GM19025 (cell line): ENCODE data around the gene CPED1.
"Not testable (repeated sequence)": the region's sequence is repeated elsewhere in the genome, so short reads cannot be mapped to it uniquely, and the experiment has no call there.

ENCODE experiments used
- ATAC-seq: cut with Tn5 transposase; IDR thresholded peaks from one replicate; pipeline ENCODE4 v1.9.1; 2021; ENCODE audit warnings: mild to moderate bottlenecking, low read depth, moderate library complexity; ENCODE audit not compliant: unreplicated experiment

Gene CPED1

GRCh38 chr7:121119047-121119446, 130.5 kb downstream of the CPED1 start:
- no peak for ATAC-seq

GRCh38 chr7:121123032-121123431, 134.5 kb downstream of the CPED1 start:
- ATAC-seq = no peak

- not testable (repeated sequence) for ATAC-seq
Observed at GRCh38 chr7:121125454-121125853, 136.9 kb downstream of the CPED1 start.

- no peak for ATAC-seq
Observed at GRCh38 chr7:121126201-121126600, 137.7 kb downstream of the CPED1 start.

GRCh38 chr7:121126801-121127534, 138.5 kb downstream of the CPED1 start:
- no peak for ATAC-seq

GRCh38 chr7:121132940-121133339, 144.4 kb downstream of the CPED1 start:
- ATAC-seq = no peak

GRCh38 chr7:121133444-121133843, 144.9 kb downstream of the CPED1 start:
- no peak for ATAC-seq

- no peak for ATAC-seq
Observed at GRCh38 chr7:121137580-121137979, 149.1 kb downstream of the CPED1 start.

GRCh38 chr7:121138262-121138933, 149.9 kb downstream of the CPED1 start:
- ATAC-seq = peak; percentile 100

- no peak for ATAC-seq
Observed at GRCh38 chr7:121139427-121139826, 150.9 kb downstream of the CPED1 start.

GRCh38 chr7:121140790-121141189, 152.3 kb downstream of the CPED1 start:
- ATAC-seq = no peak

- ATAC-seq = no peak
Observed at GRCh38 chr7:121151774-121152221, 163.3 kb downstream of the CPED1 start.

GRCh38 chr7:121153411-121153810, 164.9 kb downstream of the CPED1 start:
- no peak for ATAC-seq

- ATAC-seq = no peak
Observed at GRCh38 chr7:121153995-121154394, 165.5 kb downstream of the CPED1 start.

- no peak for ATAC-seq
Observed at GRCh38 chr7:121156825-121157224, 168.3 kb downstream of the CPED1 start.

- no peak for ATAC-seq
Observed at GRCh38 chr7:121157341-121157751, 168.8 kb downstream of the CPED1 start.

- ATAC-seq = no peak
Observed at GRCh38 chr7:121157885-121158590, 169.5 kb downstream of the CPED1 start.

- ATAC-seq = no peak
Observed at GRCh38 chr7:121158665-121159064, 170.2 kb downstream of the CPED1 start.

GRCh38 chr7:121159553-121159952, 171.0 kb downstream of the CPED1 start:
- ATAC-seq = no peak

GRCh38 chr7:121160150-121161008, 171.9 kb downstream of the CPED1 start:
- ATAC-seq = no peak
